Dorsolateral prefrontal cortex (tissue), 118 donors: ENCODE results near the gene OR2L2. TPM values are rescaled to one million over a fixed set of nuclear protein-coding genes. Genes with fewer than 3 reads are reported as not detected.

Source experiments
- total RNA-seq, 120 experiments: library from RNA; stranded (reverse); gene quantifications; one replicate each; pipeline versions ENCODE4 v1.2.3 to v1.2.4, GENCODE V29; 2022

Gene OR2L2
- total RNA-seq, 120 experiments from 2014 or later = 0.64 to 10.5 (median 3.7) TPM

Other genes starting within 250 kb of the OR2L2 start
- not detected for gene OR14A16, start 206.0 kb upstream of the OR2L2 start, total RNA-seq
- gene OR11L1, start 188.2 kb upstream of the OR2L2 start, total RNA-seq = not detected
- 1 to 10 TPM in 118 of 120 experiments, under 1 TPM in 2; 0.87 to 5.9 (median 2.6) TPM for gene TRIM58, start 172.9 kb upstream of the OR2L2 start, total RNA-seq
- gene OR2W3, start 134.5 kb upstream of the OR2L2 start, total RNA-seq = 1 to 10 TPM in 117 of 120 experiments, under 1 TPM in 3; 0.55 to 8.3 (median 3.1) TPM
- gene OR2T8, start 109.8 kb upstream of the OR2L2 start, total RNA-seq = 1 to 10 TPM in 24 of 120 experiments, under 1 TPM in 50, not detected in 46; 0.41 to 2.4 (median 0.79) TPM
- under 1 TPM in 54 of 120 experiments, not detected in 66; 0.24 to 0.91 (median 0.39) TPM for gene OR2AJ1, start 105.2 kb upstream of the OR2L2 start, total RNA-seq
- 10 to 100 TPM in 5 of 120 experiments, 1 to 10 TPM in 111, under 1 TPM in 4; 0.68 to 12.0 (median 4.8) TPM for gene OR2L8, start 81.2 kb upstream of the OR2L2 start, total RNA-seq
- gene OR2AK2, start 64.8 kb upstream of the OR2L2 start, total RNA-seq = 10 to 100 TPM in 1 of 120 experiments, 1 to 10 TPM in 113, under 1 TPM in 6; 0.57 to 11.2 (median 4.3) TPM
- 1 to 10 TPM in 113 of 120 experiments, under 1 TPM in 7; 0.51 to 7.4 (median 2.8) TPM for gene OR2L5, start 16.4 kb upstream of the OR2L2 start, total RNA-seq
- gene OR2L3, start 16.8 kb downstream of the OR2L2 start, total RNA-seq = 1 to 10 TPM in 115 of 120 experiments, under 1 TPM in 5; 0.52 to 5.7 (median 2.2) TPM
- 10 to 100 TPM in 43 of 120 experiments, 1 to 10 TPM in 77; 1.2 to 19.5 (median 8.5) TPM for gene OR2L13, start 65.1 kb downstream of the OR2L2 start, total RNA-seq
- 1 to 10 TPM in 67 of 120 experiments, under 1 TPM in 23, not detected in 30; 0.36 to 4.3 (median 1.5) TPM for gene OR2M5, start 115.1 kb downstream of the OR2L2 start, total RNA-seq
- 1 to 10 TPM in 59 of 120 experiments, under 1 TPM in 43, not detected in 18; 0.37 to 3.5 (median 1.1) TPM for gene OR2M2, start 144.8 kb downstream of the OR2L2 start, total RNA-seq
- gene OR2M3, start 167.2 kb downstream of the OR2L2 start, total RNA-seq = 1 to 10 TPM in 81 of 120 experiments, under 1 TPM in 39; 0.11 to 4.9 (median 1.4) TPM
- 1 to 10 TPM in 90 of 120 experiments, under 1 TPM in 29, not detected in 1; 0.13 to 4.9 (median 1.6) TPM for gene OR2M4, start 201.3 kb downstream of the OR2L2 start, total RNA-seq
- gene OR2T33, start 247.9 kb downstream of the OR2L2 start, total RNA-seq = 1 to 10 TPM in 7 of 120 experiments, under 1 TPM in 28, not detected in 85; 0.23 to 1.9 (median 0.72) TPM